ENCODE results near the gene GPR160. TPM values are rescaled to one million over a fixed set of nuclear protein-coding genes. Genes with fewer than 3 reads are reported as not detected.

Gene GPR160
- total and polyA plus RNA-seq, 9 of the 15 experiments (the other 6 are each of a cell fraction or from before 2014, with no cell fraction given) = 1.3 to 10.5 (median 8.3) TPM

GRCh38 chr3:170002879-170003278 lies 34.9 kb upstream of the GPR160 start:
- WGBS (ENCODE audit: insufficient coverage, low coverage, missing lambda C conversion rate) = 29% methylated on average over 1 of the region's 1 CpG
- no peaks in the 10 kb centered on the region for H3K36me3 ChIP-seq (ENCODE audit: control insufficient read depth, insufficient read depth, low read length)

GRCh38 chr3:170003881-170004356 lies 33.9 kb upstream of the GPR160 start:
- Histone ChIP-seq H3K27me3 (ENCODE audit: control insufficient read depth in 2 of 2, insufficient read depth in 2 of 2, low read length in 2 of 2) (peaks cover 0 to 5% of the 10 kb centered on the region in 2 experiments; a peak in 2 of 5 replicates), H3K9me3 (replicated peaks; ENCODE audit: control insufficient read depth, insufficient read depth, low read depth, low read length) (no peaks in the 10 kb centered on the region), H3K79me2 (ENCODE audit: control insufficient read depth, insufficient read depth, low read length) (no peaks in the 10 kb centered on the region), H3K9ac (ENCODE audit: insufficient read depth in 1 of 2, low read depth in 2 of 2, low read length in 2 of 2) (no peak overlapping the region), H2AFZ (ENCODE audit: low read depth, low read length) (no peak overlapping the region), H3K36me3 (ENCODE audit: control insufficient read depth, insufficient read depth, low read length) (no peaks in the 10 kb centered on the region), H4K20me1 (replicated peaks; ENCODE audit: control insufficient read depth, insufficient read depth, low read length) (no peaks in the 10 kb centered on the region), H3K4me3 (no peak overlapping the region), H3K4me2 (ENCODE audit: insufficient read depth, low read length) (no peak overlapping the region), H3K27ac (ENCODE audit: extremely low read depth, low read depth, low read length) (no peak overlapping the region), H3K9me1 (ENCODE audit: control insufficient read depth, insufficient read depth, low read length) (no peaks in the 10 kb centered on the region), H3K4me1 (replicated peaks in 1 of 2; ENCODE audit: control insufficient read depth in 2 of 2, insufficient read depth in 2 of 2, low read length in 2 of 2) (no peaks in the 10 kb centered on the region; a peak in 1 of 5 replicates)
- in situ Hi-C loops (cut with MboI) (no loop called here), intact Hi-C loops (cut with micrococcal nuclease) (no loop called here)
- ATAC-seq (no peak), DNase-seq (ENCODE audit: extremely low read depth in 1 of 4, low spot score in 3 of 4) (no peak), FAIRE-seq (no peak)
- no peak for TF ChIP-seq ZEB2 (IDR thresholded peaks at IDR 0.05)
- WGBS (ENCODE audit: insufficient coverage, low coverage, missing lambda C conversion rate) = 34% methylated on average over 2 of the region's 2 CpGs
- POLR2A ChIA-PET = no interaction called here
- no TSS peak for BruUV-seq (replicated peaks)
- CTCF ChIA-PET (ENCODE audit: low intra/inter-chr PET ratio) = no interaction called here

More at GRCh38 chr3:170002879-170003278, 34.9 kb upstream of the GPR160 start:
- Histone ChIP-seq H3K9me3 (replicated peaks; ENCODE audit: control insufficient read depth, insufficient read depth, low read depth, low read length) (no peaks in the 10 kb centered on the region), H3K79me2 (ENCODE audit: control insufficient read depth, insufficient read depth, low read length) (no peaks in the 10 kb centered on the region), H3K4me3 (no peak overlapping the region), H3K27ac (ENCODE audit: extremely low read depth, low read depth, low read length) (no peak overlapping the region), H3K9me1 (ENCODE audit: control insufficient read depth, insufficient read depth, low read length) (no peaks in the 10 kb centered on the region), H3K27me3 (ENCODE audit: control insufficient read depth in 2 of 2, insufficient read depth in 2 of 2, low read length in 2 of 2) (peaks cover 0 to 5% of the 10 kb centered on the region in 2 experiments; a peak in 1 of 5 replicates), H4K20me1 (replicated peaks; ENCODE audit: control insufficient read depth, insufficient read depth, low read length) (no peaks in the 10 kb centered on the region), H2AFZ (ENCODE audit: low read depth, low read length) (no peak overlapping the region), H3K4me2 (ENCODE audit: insufficient read depth, low read length) (no peak overlapping the region), H3K4me1 (replicated peaks in 1 of 2; ENCODE audit: control insufficient read depth in 2 of 2, insufficient read depth in 2 of 2, low read length in 2 of 2) (no peaks in the 10 kb centered on the region; a peak in 1 of 5 replicates), H3K9ac (ENCODE audit: insufficient read depth in 1 of 2, low read depth in 2 of 2, low read length in 2 of 2) (no peak overlapping the region)
- ChIA-PET CTCF (ENCODE audit: low intra/inter-chr PET ratio) (no interaction called here), POLR2A (interaction anchor here (0.6 kb wide), 1 partner anchor 26 kb away, joined by 3 read pairs; no protein-coding TSS in a partner anchor)
- in situ Hi-C loops (cut with MboI) = no loop called here
- TF ChIP-seq ZNF707 (CRISPR knock-in tag; conservative IDR thresholded peaks at IDR 0.05) = no peak
- no peak for TF ChIP-seq TCF7L2 (IDR thresholded peaks at IDR 0.05; ENCODE audit: low read depth, low read length)
- DNase-seq (ENCODE audit: extremely low read depth in 1 of 4, low spot score in 3 of 4) = no peak
- no peak for FAIRE-seq
- ATAC-seq = no peak
- no TSS peak for BruUV-seq (replicated peaks)
- intact Hi-C loops (cut with micrococcal nuclease) = no loop called here

Measured in K562 (cell line).